Adrenal gland (tissue), 5 donors: ENCODE results near the gene PRSS12.

Experiments used
- POLR2A ChIP-seq, 2 donors: fragments of 450-650 bp; IDR thresholded peaks; one replicate each; pipeline ENCODE4 v1.6.1; 2017; ENCODE audit warnings: antibody characterized with exemption in 2 of 2, mild to moderate bottlenecking in 2 of 2, moderate library complexity in 1 of 2
- TF ChIP-seq, protein P1 (sequence below), 6 experiments: fragments of 450-650 bp in 4 of 6; fragments of 200-600 bp in 2 of 6; sonication (generic) in 1 of 6; IDR thresholded peaks; 1 replicate in 5 of 6; 2 replicates in 1 of 6; pipeline versions ENCODE4 v1.5.1 to v1.8.0; 2016 to 2021; ENCODE audit warnings: antibody characterized with exemption in 6 of 6, mild to moderate bottlenecking in 2 of 6, moderate library complexity in 1 of 6
- donor health status: DM: no; HTN: no; CAD: no.

DNA sequence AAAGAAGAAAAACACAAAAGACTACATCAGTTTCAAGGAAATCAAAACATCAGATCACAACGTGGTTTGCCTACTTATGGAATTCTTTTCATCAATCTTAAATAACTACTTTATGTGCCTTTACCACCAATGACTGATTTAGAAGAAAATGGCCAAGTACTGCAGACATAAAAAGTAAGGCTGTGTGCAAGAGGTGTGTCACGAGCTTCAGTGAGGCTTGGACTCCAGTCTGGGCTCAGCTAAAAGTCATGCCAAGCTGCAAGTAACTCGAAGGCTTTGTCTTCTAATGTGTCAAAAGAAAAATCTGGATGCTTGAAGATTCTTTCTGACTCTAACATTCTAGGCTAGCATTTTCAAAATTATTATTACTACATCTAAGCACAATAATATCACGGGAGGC, 17.0 kb downstream of the PRSS12 start:
- TF ChIP-seq, protein P1, sequence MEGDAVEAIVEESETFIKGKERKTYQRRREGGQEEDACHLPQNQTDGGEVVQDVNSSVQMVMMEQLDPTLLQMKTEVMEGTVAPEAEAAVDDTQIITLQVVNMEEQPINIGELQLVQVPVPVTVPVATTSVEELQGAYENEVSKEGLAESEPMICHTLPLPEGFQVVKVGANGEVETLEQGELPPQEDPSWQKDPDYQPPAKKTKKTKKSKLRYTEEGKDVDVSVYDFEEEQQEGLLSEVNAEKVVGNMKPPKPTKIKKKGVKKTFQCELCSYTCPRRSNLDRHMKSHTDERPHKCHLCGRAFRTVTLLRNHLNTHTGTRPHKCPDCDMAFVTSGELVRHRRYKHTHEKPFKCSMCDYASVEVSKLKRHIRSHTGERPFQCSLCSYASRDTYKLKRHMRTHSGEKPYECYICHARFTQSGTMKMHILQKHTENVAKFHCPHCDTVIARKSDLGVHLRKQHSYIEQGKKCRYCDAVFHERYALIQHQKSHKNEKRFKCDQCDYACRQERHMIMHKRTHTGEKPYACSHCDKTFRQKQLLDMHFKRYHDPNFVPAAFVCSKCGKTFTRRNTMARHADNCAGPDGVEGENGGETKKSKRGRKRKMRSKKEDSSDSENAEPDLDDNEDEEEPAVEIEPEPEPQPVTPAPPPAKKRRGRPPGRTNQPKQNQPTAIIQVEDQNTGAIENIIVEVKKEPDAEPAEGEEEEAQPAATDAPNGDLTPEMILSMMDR (IDR thresholded peaks at IDR 0.05), result no peak
- TF ChIP-seq POLR2A (IDR thresholded peaks at IDR 0.05), result no peak
